Gastroesophageal sphincter (tissue), 3 donors: ENCODE data around the gene BAIAP3.

Experiments
- CTCF ChIP-seq, 4 experiments: fragments of 200-600 bp in 2 of 4; fragments of 450-650 bp in 2 of 4; sonication (generic) in 1 of 4; IDR thresholded peaks; one replicate each; pipeline ENCODE4 v1.5.1; 2017 to 2019; ENCODE audit warnings: antibody characterized with exemption in 4 of 4, mild to moderate bottlenecking in 2 of 4, moderate library complexity in 2 of 4
- EP300 ChIP-seq: sonication (generic); formaldehyde crosslinking; IDR thresholded peaks from one replicate; pipeline ENCODE4 v1.6.1; 2017; ENCODE audit warnings: antibody characterized with exemption, mild to moderate bottlenecking
- POLR2A ChIP-seq, 2 donors: fragments of 450-650 bp; IDR thresholded peaks; one replicate each; pipeline ENCODE4 v1.6.1; 2017; ENCODE audit warnings: antibody characterized with exemption in 2 of 2, mild to moderate bottlenecking in 2 of 2, moderate library complexity in 1 of 2
- POLR2AphosphoS5 ChIP-seq: sonication (generic); formaldehyde crosslinking; IDR thresholded peaks from one replicate; pipeline ENCODE4 v1.6.1; 2017; ENCODE audit warnings: antibody characterized with exemption

- TF ChIP-seq CTCF (IDR thresholded peaks at IDR 0.05) (peak in 3 of 4 experiments; percentile 57 to 80 (median 58)), POLR2AphosphoS5 (no peak), EP300 (no peak), POLR2A (IDR thresholded peaks at IDR 0.05) (no peak)
Observed at GRCh38 chr16:1363501-1364041, 30.1 kb downstream of the BAIAP3 start.
